ENCODE measurements around the gene LAIR2.

DNA sequence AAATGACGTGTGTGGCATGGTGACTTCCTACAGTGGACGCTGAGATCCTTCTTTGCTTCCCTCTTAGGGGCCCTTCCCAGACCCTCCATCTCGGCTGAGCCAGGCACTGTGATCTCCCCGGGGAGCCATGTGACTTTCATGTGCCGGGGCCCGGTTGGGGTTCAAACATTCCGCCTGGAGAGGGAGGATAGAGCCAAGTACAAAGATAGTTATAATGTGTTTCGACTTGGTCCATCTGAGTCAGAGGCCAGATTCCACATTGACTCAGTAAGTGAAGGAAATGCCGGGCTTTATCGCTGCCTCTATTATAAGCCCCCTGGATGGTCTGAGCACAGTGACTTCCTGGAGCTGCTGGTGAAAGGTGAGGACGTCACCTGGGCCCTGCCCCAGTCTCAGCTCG lies 5.2 kb downstream of the LAIR2 start:
- TF ChIP-seq EP300 (IDR thresholded peaks at IDR 0.05) = no peak
- no peak for TF ChIP-seq CTCF (IDR thresholded peaks at IDR 0.05)
- no peak for TF ChIP-seq POLR2A (IDR thresholded peaks at IDR 0.05)
- no peak for TF ChIP-seq POLR2AphosphoS5 (IDR thresholded peaks at IDR 0.05)

All from gastroesophageal sphincter (tissue), 3 donors.